Superior temporal gyrus (tissue), 1 donor: Measurements from ENCODE around the gene TRIM66.

Experiments used
- DNase-seq: peaks from one replicate; pipeline ENCODE4 v3.0.0-alpha.2; 2016; ENCODE audit errors: extremely low spot score

TRIM66 gene

GRCh38 chr11:8612522-8612921, 69.9 kb downstream of the TRIM66 start:
- DNase-seq = no peak

DNA sequence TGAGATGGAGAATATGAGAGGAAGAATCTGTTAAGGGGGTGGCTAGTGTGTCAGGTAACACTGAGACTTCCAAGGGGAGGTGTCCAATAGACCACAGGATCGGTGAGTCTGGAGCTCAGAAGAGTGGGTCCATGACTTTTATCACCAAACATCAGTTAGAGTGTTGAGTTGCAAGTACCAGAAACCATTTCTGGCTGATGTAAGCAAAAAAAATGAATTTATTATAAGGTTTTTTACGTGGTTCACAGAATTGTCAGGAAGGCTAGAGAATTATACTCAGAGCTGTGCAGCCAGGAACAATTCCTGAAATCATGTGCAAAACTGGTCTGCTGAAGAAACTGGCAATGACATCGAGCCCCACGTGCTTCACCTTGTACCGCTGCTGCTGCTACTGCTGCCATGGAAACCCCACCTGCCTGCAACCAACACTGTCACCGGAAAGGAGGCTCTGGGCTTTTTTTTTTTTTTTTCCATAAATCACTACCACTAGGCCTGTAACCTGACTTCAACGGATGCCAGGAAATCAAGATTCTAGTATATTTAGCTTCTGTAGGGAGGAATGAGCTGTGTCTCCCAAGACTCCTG, 71.8 kb downstream of the TRIM66 start:
- DNase-seq = no peak

GRCh38 chr11:8608652-8609051, 73.8 kb downstream of the TRIM66 start:
- DNase-seq = no peak

- no peak for DNase-seq
Measured at GRCh38 chr11:8605971-8606563, 76.4 kb downstream of the TRIM66 start.

GRCh38 chr11:8604078-8604723, 78.3 kb downstream of the TRIM66 start:
- no peak for DNase-seq

GRCh38 chr11:8603696-8604077, 78.8 kb downstream of the TRIM66 start:
- DNase-seq = no peak

DNA sequence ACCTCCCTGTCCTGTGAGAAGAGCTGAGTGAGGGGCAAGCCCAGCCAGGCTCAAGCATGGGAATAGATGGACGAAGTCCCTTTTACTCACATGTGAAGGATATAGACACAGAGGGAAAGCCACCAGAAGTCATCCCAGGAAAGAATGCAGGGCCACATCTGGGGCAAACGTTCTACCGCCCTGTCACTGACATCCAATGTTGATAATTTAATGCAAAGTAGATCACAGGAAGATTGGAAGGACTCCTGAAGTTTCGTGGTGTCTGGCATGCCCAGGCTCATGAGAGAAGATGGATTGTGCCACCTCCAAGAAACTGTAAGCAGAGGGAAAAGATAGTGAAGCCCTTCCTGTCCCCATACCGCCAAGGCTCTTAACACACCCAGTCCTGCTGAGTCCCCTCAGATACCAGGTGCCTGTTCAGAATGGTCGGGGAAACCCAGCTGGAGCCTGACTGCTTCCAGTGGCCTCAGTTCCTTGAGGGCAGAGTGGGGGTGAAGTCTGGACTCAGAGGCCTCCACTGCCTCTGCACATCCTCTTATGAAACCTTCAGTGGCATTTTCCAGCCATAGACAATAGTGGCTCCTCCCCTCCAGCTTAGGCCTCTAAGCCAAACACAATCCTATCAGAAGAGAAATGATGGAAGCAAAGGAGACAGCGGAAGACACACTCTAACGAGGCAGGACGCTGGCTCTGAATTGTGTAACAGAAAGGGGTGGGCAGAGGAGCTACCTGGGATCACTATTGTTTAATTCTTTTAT, 80.9 kb downstream of the TRIM66 start:
- DNase-seq = no peak

DNA sequence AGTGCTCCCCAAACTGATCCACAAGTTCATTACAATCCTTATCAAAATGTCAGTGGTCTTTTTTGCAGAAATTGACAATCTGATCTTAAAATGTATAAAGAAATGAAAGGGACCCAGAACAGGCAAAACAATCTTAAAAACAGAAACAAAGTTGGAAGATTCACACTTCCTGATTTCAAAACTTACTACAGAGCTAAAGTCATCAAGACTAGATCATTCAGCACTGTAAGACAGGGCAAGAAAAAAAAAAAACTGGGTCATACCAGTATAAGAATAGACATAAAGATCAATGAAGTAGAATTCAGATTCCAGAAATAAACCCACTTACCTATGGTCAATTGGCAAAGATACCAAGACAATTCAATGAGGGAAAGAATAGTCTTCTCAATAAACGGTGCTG, 84.0 kb downstream of the TRIM66 start:
- no peak for DNase-seq

GRCh38 chr11:8597182-8597581, 85.3 kb downstream of the TRIM66 start:
- DNase-seq = no peak

- no peak for DNase-seq
Measured at GRCh38 chr11:8596504-8597046, 85.9 kb downstream of the TRIM66 start.

DNA sequence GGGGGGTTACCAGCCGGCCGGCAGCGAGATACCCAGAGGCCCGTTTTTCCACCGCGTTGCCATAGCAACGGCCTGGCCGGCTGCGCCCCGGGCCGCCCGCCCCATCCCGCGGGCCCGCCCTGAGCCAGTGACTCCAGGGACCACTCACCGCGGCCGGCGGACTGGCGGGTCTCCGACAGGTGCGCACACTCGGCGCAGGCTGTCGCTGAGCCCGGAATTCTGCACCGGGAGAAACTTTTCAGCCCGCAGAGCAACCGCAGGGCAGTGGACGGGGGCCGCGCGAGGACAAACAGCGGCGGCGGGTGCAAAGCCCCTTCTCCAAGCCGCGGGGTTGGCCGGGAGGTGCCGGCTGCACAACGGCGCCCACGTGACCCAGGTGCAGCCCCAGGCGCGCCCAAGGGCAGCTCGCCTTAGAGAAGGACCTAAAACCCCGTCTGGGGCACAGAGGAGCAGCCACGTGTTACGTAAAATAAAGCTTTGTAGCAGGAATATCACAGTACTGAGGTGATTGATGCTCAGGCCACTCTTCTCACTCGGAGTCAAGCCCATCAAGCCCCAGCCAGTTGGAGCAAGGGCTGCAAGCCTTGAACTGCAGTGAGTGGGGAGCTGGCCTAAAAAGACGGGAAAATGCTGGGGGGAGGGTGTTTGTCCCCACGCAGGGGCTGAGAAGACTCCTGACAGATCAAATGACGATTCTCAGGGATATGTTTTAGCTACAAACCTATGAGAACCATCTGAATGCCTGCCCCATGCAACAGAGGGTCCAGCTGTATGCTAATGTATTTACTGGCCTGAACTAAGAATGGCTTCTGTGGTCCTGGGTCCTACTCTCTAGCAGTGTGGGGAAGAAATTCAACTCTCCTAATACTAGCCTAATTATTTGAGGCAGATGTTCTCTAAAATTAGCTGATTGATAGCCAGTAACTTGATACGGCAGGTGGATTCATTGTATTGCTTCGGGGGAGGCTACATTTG, 88.2 kb downstream of the TRIM66 start, which contains the start of gene STK33:
STK33 (minus strand) TSS at position 294 of the 975 bp plus-strand sequence. CDS start 119,323 bp downstream, outside the sequence.
- no peak for DNase-seq

GRCh38 chr11:8593455-8593854, 89.0 kb downstream of the TRIM66 start:
- DNase-seq = no peak

DNA sequence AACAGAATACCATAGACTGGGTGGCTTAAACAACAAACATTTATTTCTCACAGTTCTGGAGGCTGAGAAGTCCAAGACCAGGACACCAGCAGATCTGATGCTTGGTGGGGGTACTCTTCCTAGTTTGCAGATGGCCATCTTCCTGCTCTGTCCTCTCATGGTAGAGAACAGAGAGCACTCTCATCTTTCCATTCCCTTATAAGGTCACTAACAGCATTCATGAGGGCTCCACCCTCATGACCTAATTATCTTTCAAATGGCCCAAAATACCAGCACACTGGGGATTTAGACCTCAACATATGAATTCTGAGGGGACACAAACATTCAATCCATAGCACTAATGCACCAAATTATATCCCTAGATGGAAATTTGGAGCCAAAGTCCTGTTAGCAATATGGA, 94.5 kb downstream of the TRIM66 start:
- no peak for DNase-seq

- no peak for DNase-seq
Measured at GRCh38 chr11:8586805-8587204, 95.7 kb downstream of the TRIM66 start.

DNA sequence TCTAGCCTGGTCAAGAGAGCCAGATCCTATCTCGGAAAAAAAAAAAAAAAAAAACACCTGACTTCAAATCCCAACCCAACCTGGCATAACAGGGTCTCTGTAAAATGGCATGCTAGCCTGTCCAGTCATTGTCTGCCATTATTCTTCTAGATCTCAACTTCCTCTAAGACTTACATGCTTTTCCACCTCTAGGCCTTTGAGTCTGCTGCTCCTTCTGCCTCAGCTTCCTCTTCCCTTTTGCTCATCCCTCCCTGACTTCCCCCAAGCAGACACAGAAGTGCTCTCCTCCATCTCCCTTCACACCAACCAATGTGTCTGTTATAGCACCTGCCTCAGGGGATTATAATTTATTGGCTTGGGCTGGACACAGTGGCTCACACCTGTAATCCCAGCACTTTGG, 96.3 kb downstream of the TRIM66 start:
- no peak for DNase-seq

DNA sequence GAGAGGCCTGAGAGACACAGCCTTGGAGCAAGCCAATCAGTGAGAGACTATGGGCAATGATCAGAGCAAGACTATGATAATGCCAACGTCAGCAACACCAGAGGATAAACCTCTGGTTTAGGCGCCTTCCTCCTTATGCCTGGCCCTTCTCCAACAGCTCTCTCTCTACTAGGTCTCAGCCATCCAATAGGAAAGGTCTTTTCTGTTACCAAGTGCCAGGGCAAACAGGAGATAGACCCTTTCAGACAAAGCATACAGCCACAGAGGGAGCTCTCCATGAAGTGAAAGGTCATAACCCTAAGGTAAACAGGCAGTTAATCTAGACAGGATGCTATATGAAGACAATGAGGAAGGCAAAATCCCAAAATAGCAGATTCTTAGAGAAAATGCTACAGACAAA, 98.0 kb downstream of the TRIM66 start:
- no peak for DNase-seq

DNA sequence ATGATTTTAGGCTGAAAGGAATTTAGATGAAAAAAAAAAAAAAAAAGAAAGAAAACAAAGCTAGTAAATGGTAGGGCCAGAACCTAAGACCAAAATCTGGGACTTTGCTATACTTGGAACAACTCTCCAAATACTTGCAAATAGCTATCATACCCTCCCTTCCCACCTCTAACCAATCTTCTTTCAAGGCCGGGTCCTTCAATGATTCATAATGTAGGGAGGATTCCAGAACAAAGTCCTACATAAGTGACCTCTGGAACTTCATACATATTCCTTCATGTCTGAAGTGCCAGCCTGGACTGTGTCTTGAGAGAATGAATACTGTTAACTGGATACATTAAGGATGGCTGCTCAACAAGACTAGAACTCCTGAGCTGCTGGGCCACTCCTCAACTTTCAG, 98.4 kb downstream of the TRIM66 start:
- no peak for DNase-seq

- no peak for DNase-seq
Measured at GRCh38 chr11:8581300-8581699, 101.2 kb downstream of the TRIM66 start.

- no peak for DNase-seq
Measured at GRCh38 chr11:8577791-8578581, 104.5 kb downstream of the TRIM66 start.

DNA sequence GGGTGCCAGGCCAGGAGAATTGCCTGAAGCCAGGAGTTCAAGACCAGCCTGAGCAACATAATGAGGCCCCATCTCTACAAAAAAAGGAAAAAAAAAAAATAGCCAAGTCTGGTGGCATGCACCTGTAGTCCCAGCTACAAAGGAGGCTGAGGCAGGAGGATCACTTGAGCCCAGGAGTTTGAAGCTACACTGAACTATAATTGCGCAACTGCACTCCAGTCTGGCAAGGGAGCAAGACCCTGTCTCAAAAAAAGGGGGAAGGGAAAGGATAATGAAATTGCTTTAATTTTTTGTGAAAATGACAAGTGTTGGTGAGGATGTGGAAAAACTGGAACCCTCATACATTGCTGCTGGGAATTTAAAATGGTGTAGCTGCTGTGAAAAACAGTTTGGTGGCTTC, 107.7 kb downstream of the TRIM66 start:
- DNase-seq = no peak
